ENCODE data around the gene GALNT10.

The GALNT10 gene

GRCh38 chr5:154386952-154387629 lies 196.6 kb downstream of the GALNT10 start:
- DNase-seq, result no peak

GRCh38 chr5:154388842-154389241 lies 198.3 kb downstream of the GALNT10 start:
- DNase-seq, result no peak

GRCh38 chr5:154390096-154390495 lies 199.6 kb downstream of the GALNT10 start:
- no peak for DNase-seq

- no peak for DNase-seq
Measured at GRCh38 chr5:154390746-154391359, 200.3 kb downstream of the GALNT10 start.

- DNase-seq, result no peak
Measured at GRCh38 chr5:154391788-154392187, 201.3 kb downstream of the GALNT10 start.

GRCh38 chr5:154393850-154394249 lies 203.3 kb downstream of the GALNT10 start:
- DNase-seq, result no peak

- DNase-seq, result peak; percentile 5
Measured at GRCh38 chr5:154394307-154394706, 203.8 kb downstream of the GALNT10 start.

GRCh38 chr5:154395407-154396106 lies 205.0 kb downstream of the GALNT10 start:
- peak; percentile 43 for DNase-seq

GRCh38 chr5:154396128-154396527 lies 205.6 kb downstream of the GALNT10 start:
- DNase-seq, result no peak

- DNase-seq, result peak; percentile 33
Measured at GRCh38 chr5:154397652-154398406, 207.3 kb downstream of the GALNT10 start.

GRCh38 chr5:154400678-154401077 lies 210.1 kb downstream of the GALNT10 start:
- DNase-seq, result no peak

GRCh38 chr5:154401355-154401754 lies 210.8 kb downstream of the GALNT10 start:
- no peak for DNase-seq

- DNase-seq, result no peak
Measured at GRCh38 chr5:154401931-154402330, 211.4 kb downstream of the GALNT10 start.

- no peak for DNase-seq
Measured at GRCh38 chr5:154402611-154403010, 212.1 kb downstream of the GALNT10 start.

- DNase-seq, result no peak
Measured at GRCh38 chr5:154403234-154403633, 212.7 kb downstream of the GALNT10 start.

- DNase-seq, result no peak
Measured at GRCh38 chr5:154403776-154404387, 213.3 kb downstream of the GALNT10 start.

- peak; percentile 45 for DNase-seq
Measured at GRCh38 chr5:154405078-154405792, 214.7 kb downstream of the GALNT10 start.

GRCh38 chr5:154406231-154406630 lies 215.7 kb downstream of the GALNT10 start:
- no peak for DNase-seq

GRCh38 chr5:154406826-154407225 lies 216.3 kb downstream of the GALNT10 start:
- DNase-seq, result no peak

- DNase-seq, result no peak
Measured at GRCh38 chr5:154408811-154409210, 218.3 kb downstream of the GALNT10 start.

- no peak for DNase-seq
Measured at GRCh38 chr5:154409230-154409840, 218.8 kb downstream of the GALNT10 start.

- DNase-seq, result no peak
Measured at GRCh38 chr5:154410008-154410407, 219.5 kb downstream of the GALNT10 start.

All from NCI-H226 (cell line).